ENCODE data around the gene LACTBL1.

GRCh38 chr1:22972760-22973159 lies at the start of gene LACTBL1:
- TF ChIP-seq, protein P1, sequence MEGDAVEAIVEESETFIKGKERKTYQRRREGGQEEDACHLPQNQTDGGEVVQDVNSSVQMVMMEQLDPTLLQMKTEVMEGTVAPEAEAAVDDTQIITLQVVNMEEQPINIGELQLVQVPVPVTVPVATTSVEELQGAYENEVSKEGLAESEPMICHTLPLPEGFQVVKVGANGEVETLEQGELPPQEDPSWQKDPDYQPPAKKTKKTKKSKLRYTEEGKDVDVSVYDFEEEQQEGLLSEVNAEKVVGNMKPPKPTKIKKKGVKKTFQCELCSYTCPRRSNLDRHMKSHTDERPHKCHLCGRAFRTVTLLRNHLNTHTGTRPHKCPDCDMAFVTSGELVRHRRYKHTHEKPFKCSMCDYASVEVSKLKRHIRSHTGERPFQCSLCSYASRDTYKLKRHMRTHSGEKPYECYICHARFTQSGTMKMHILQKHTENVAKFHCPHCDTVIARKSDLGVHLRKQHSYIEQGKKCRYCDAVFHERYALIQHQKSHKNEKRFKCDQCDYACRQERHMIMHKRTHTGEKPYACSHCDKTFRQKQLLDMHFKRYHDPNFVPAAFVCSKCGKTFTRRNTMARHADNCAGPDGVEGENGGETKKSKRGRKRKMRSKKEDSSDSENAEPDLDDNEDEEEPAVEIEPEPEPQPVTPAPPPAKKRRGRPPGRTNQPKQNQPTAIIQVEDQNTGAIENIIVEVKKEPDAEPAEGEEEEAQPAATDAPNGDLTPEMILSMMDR (conservative IDR thresholded peaks at IDR 0.05; ENCODE audit: low read depth, low read length), result no peak
- TF ChIP-seq FOS (IDR thresholded peaks at IDR 0.05; ENCODE audit: low read depth, low read length) (no peak), POLR2A (IDR thresholded peaks at IDR 0.05; ENCODE audit: low read depth, low read length) (no peak), RCOR1 (IDR thresholded peaks at IDR 0.05; ENCODE audit: insufficient replicate concordance, low read length) (no peak), RFX5 (IDR thresholded peaks at IDR 0.05; ENCODE audit: low read depth, low read length) (no peak), CEBPB (IDR thresholded peaks at IDR 0.05; ENCODE audit: low read depth, low read length) (no peak), MAZ (IDR thresholded peaks at IDR 0.05; ENCODE audit: borderline replicate concordance, low read depth, low read length) (no peak), BHLHE40 (IDR thresholded peaks at IDR 0.05; ENCODE audit: low read depth, low read length) (no peak)
- TF ChIP-seq, protein P2, sequence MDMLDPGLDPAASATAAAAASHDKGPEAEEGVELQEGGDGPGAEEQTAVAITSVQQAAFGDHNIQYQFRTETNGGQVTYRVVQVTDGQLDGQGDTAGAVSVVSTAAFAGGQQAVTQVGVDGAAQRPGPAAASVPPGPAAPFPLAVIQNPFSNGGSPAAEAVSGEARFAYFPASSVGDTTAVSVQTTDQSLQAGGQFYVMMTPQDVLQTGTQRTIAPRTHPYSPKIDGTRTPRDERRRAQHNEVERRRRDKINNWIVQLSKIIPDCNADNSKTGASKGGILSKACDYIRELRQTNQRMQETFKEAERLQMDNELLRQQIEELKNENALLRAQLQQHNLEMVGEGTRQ (IDR thresholded peaks at IDR 0.05; ENCODE audit: low read depth, low read length), result no peak
